ENCODE measurements around the gene RADIL.

GRCh38 chr7:4856336-4857057 lies 27.0 kb downstream of the RADIL start:
- TF ChIP-seq CTCF (optimal IDR thresholded peaks at IDR 0.05 in 1 of 3, IDR thresholded peaks at IDR 0.05 in 1 of 3, conservative IDR thresholded peaks at IDR 0.05 in 1 of 3; ENCODE audit: extremely low read depth in 1 of 3, insufficient read depth in 2 of 3, low read length in 3 of 3): no peak
- no peak for TF ChIP-seq EZH2 (IDR thresholded peaks at IDR 0.05; ENCODE audit: low read length)

All from keratinocyte (primary cell).